Measurements from ENCODE around the gene C2CD2.

C2CD2 gene

DNA sequence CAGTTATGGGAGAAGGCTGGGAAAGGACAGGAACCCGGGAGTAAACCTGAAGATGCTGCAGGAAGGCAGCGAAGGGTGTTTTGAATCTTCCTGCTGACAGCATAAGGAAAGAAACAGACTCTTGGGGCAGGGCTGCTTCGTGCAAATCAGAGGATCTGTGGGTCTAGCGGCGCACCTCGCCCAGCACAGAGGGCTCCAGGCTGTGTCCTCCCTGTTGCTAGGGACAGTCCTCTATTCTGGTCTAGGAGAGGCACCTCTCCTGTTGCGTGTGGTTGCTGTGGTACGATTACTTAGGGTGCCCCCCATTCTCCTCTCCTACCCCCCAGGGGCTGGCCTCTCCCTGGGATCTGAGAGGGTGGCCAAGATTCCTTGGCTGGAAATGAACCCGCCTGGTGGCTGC is 11.4 kb downstream of the C2CD2 start:
- no peak overlapping the region for H3K4me2 ChIP-seq (ENCODE audit: low read length)
- H3K36me3 ChIP-seq (ENCODE audit: insufficient read depth, low read length), result peaks cover 17% of the 10 kb centered on the region
- H3K9me3 ChIP-seq (replicated peaks; ENCODE audit: low read length), result no peaks in the 10 kb centered on the region
- H3K9ac ChIP-seq (ENCODE audit: low read depth, low read length), result no peak overlapping the region
- H3K4me1 ChIP-seq (ENCODE audit: control insufficient read depth, insufficient read depth, low read length), result peaks cover 2% of the 10 kb centered on the region
- H3K27me3 ChIP-seq (ENCODE audit: control insufficient read depth, insufficient read depth, low read length), result no peaks in the 10 kb centered on the region
- no peak overlapping the region for H3K4me3 ChIP-seq (ENCODE audit: low read length)

DNA sequence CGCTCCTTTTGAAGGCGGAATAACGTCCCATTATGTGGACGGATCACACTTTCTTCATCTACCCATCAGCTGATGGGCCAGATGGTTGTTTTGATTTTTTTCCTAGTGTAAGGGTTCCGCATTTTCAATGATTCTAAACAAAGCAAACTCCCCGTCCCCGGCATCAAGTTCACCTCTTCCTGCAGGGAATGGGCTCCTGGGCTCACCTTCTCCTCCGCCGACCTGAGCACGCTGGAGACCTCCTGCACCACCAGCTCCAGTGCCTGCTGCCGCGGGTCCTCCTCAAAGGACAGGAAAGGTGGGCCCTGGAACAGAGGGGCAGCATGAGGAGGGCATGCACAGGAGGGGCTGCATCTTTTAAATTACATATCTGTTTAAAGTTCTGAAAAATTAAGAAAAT is 11.9 kb downstream of the C2CD2 start:
- Histone ChIP-seq H3K36me3 (ENCODE audit: insufficient read depth, low read length) (peaks cover 17% of the 10 kb centered on the region), H3K9me3 (replicated peaks; ENCODE audit: low read length) (no peaks in the 10 kb centered on the region), H3K4me3 (ENCODE audit: low read length) (no peak overlapping the region), H3K27me3 (ENCODE audit: control insufficient read depth, insufficient read depth, low read length) (no peaks in the 10 kb centered on the region), H3K4me1 (ENCODE audit: control insufficient read depth, insufficient read depth, low read length) (no peaks in the 10 kb centered on the region), H3K4me2 (ENCODE audit: low read length) (no peak overlapping the region), H3K9ac (ENCODE audit: low read depth, low read length) (no peak overlapping the region)

DNA sequence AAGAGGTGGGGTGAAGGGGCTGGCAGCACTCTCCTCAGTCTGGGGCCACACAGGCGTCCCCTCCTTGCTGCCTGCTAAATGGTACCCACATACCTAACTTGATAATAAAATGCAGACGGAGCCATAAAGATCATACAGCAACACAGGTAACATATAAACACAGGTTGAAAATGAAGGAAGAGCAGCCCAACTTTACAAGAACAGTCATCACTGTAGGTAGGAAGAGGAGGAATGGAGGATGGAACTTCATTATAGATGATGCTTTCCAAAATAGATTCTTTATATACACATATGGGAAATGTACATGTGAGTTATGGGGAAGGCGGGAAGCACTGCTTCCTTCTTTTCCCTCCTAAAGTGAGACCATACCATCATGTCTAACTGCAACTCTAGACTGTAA is 13.4 kb downstream of the C2CD2 start:
- H3K9me3 ChIP-seq (replicated peaks; ENCODE audit: low read length), result no peaks in the 10 kb centered on the region
- H3K9ac ChIP-seq (ENCODE audit: low read depth, low read length), result no peak overlapping the region
- peaks cover 17% of the 10 kb centered on the region for H3K36me3 ChIP-seq (ENCODE audit: insufficient read depth, low read length)

DNA sequence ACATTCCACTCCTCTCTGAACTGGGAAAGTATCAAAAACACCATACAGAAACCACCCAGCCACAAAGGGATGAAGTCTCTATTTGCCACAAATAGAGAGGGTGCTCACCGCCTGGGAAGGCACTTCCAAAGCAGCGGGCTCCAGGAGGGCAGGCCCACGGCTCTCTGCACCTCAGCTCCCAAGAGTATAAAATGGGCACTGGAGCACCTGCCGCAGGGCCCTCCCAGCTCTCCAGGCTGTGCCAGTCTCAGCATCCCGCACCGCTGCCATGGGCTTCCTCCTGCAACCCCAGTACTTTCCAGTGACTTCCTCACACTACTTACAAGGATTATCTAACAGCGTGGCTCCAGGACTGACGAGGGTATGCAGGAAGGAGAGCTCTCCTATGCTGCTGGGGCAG is 14.4 kb downstream of the C2CD2 start:
- Histone ChIP-seq H3K9me3 (replicated peaks; ENCODE audit: low read length) (no peaks in the 10 kb centered on the region), H3K9ac (ENCODE audit: low read depth, low read length) (no peak overlapping the region), H3K4me2 (ENCODE audit: low read length) (no peak overlapping the region), H3K36me3 (ENCODE audit: insufficient read depth, low read length) (peaks cover 17% of the 10 kb centered on the region), H3K4me3 (ENCODE audit: low read length) (no peak overlapping the region), H3K4me1 (ENCODE audit: control insufficient read depth, insufficient read depth, low read length) (peaks cover under 1% of the 10 kb centered on the region), H3K27me3 (ENCODE audit: control insufficient read depth, insufficient read depth, low read length) (no peaks in the 10 kb centered on the region)

More for the DNA sequence above, 13.4 kb downstream of the C2CD2 start:
- H3K4me1 ChIP-seq (ENCODE audit: control insufficient read depth, insufficient read depth, low read length), result no peaks in the 10 kb centered on the region
- H3K4me3 ChIP-seq (ENCODE audit: low read length), result no peak overlapping the region
- H3K27me3 ChIP-seq (ENCODE audit: control insufficient read depth, insufficient read depth, low read length), result no peaks in the 10 kb centered on the region
- H3K4me2 ChIP-seq (ENCODE audit: low read length), result no peak overlapping the region

DNA sequence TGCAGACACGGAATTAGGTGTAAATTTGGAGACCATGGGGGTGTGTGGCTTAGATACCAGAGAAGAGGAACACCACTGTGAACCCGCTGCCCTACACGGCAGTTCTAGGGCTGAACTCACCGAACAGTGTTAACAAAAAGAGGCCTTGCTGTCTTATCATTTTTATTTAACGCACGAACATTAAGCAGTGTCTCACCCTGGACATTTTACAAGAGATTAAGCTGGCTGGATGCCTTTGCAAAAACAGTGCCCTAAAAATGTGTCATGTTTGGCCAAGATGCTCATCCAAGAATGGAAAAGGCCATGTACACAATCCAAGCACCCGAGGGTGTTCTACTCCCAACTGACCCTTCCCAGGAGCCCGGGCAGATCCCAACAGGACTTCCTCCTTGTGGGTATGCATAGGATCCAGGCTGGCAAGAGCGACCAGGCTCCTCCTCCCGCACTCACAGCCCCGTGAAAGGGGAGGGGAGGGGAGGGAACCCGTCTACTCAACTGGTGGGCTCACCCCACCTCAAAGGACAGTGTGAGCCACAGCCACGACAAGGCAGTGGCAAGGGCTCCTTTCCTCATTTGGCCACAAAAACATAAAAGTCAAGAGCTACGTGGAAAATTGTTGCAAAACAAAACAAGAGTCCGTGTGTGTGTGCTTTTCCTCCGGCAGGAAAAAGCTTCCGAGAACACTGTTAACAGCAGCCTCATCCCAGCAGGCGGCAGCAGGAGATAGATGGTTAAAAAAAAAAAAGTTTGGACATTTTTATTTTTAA is 20.3 kb downstream of the C2CD2 start:
- H3K4me1 ChIP-seq (ENCODE audit: control insufficient read depth, insufficient read depth, low read length), result peaks cover 35% of the 10 kb centered on the region
- H3K36me3 ChIP-seq (ENCODE audit: insufficient read depth, low read length), result peaks cover 2% of the 10 kb centered on the region
- H3K4me2 ChIP-seq (ENCODE audit: low read length), result peak overlapping the region; percentile 67
- no peaks in the 10 kb centered on the region for H3K9me3 ChIP-seq (replicated peaks; ENCODE audit: low read length)
- H3K27me3 ChIP-seq (ENCODE audit: control insufficient read depth, insufficient read depth, low read length), result no peaks in the 10 kb centered on the region
- H3K9ac ChIP-seq (ENCODE audit: low read depth, low read length), result peak overlapping the region; percentile 54
- peak overlapping the region; percentile 57 for H3K4me3 ChIP-seq (ENCODE audit: low read length)

DNA sequence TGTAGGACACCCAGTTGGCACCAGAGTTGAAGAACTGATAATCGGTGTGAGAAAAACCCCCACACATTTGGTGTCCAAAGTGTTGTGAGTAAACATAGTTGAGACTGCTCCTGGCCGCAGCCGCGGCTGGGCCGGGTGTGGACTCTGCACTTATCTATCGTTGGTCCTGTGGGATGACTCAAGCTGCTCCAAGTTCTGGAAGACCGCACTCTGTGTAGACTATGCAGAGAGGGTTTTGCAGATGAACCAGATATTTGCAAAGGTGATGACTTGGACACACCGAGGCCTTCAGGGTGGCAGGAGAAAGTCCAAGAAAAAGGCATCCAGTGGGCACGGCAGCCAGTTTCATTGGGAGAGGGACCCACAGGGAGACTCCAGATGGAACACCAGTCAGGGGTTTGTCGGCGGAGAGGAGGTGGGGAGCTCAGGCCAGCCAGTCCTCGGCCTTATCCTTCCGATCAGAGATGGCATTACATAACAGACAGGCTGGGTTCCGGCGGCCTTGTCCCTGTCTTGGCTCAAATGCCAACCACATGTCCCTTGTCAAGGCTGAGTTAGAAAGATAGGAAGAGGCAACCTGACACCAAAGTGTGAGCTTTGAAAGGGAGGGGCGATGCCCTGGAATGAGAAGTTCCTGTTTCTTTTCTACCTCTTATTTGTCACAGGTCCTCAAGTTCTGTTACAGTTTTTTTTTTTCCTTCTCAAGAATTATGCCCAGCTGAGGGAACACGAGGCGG is 21.1 kb downstream of the C2CD2 start:
- Histone ChIP-seq H3K4me2 (ENCODE audit: low read length) (peak overlapping the region; percentile 67), H3K4me1 (ENCODE audit: control insufficient read depth, insufficient read depth, low read length) (peaks cover 35% of the 10 kb centered on the region), H3K4me3 (ENCODE audit: low read length) (peak overlapping the region; percentile 57), H3K27me3 (ENCODE audit: control insufficient read depth, insufficient read depth, low read length) (no peaks in the 10 kb centered on the region), H3K36me3 (ENCODE audit: insufficient read depth, low read length) (peaks cover 2% of the 10 kb centered on the region), H3K9ac (ENCODE audit: low read depth, low read length) (peak overlapping the region; percentile 54), H3K9me3 (replicated peaks; ENCODE audit: low read length) (no peaks in the 10 kb centered on the region)

DNA sequence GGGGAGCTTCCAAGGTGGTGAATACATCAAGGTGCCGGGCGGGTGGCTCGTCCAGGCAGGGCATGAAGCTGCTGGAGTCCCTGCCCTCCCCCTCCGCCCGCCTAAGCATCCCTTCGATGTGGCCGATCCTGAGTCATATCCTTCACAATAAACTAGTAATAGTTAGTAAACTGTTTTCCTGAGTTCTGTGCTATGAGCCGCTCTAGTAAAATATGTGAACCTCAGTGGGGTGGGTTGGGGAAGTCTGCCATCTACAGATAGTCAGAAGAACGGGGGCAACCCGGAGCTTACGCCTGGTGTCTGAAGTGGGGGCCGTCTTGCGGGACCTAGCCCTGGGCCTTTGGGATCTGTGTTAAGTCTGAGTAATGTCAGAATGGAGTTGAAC is 21.6 kb downstream of the C2CD2 start:
- peaks cover 35% of the 10 kb centered on the region for H3K4me1 ChIP-seq (ENCODE audit: control insufficient read depth, insufficient read depth, low read length)
- no peaks in the 10 kb centered on the region for H3K9me3 ChIP-seq (replicated peaks; ENCODE audit: low read length)
- H3K4me2 ChIP-seq (ENCODE audit: low read length), result peak overlapping the region; percentile 67
- peak overlapping the region; percentile 7 for H3K4me3 ChIP-seq (ENCODE audit: low read length)
- H3K9ac ChIP-seq (ENCODE audit: low read depth, low read length), result peak overlapping the region; percentile 54
- no peaks in the 10 kb centered on the region for H3K36me3 ChIP-seq (ENCODE audit: insufficient read depth, low read length)
- H3K27me3 ChIP-seq (ENCODE audit: control insufficient read depth, insufficient read depth, low read length), result no peaks in the 10 kb centered on the region

DNA sequence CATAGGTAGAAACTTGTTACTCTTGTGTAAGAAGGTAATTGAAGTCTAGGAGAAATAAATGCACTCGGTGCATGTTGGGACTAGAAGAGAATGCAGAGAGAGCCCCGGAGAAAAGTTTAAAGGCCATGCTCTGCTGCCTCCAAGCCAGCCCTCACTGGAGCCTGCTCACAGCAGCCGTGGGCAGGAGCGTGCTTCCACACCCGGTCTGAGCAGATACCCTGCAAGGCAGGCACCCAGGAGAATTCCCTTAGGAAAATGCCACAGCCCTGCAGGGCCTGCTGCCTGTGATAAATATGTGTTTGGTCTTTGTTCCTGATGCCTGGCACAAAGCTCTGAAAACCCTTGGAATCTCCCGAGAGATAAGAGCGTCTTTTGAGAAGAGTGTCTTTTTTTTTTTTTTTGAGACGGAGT is 22.8 kb downstream of the C2CD2 start:
- H3K36me3 ChIP-seq (ENCODE audit: insufficient read depth, low read length), result no peaks in the 10 kb centered on the region
- H3K27me3 ChIP-seq (ENCODE audit: control insufficient read depth, insufficient read depth, low read length), result no peaks in the 10 kb centered on the region
- peaks cover 46% of the 10 kb centered on the region for H3K4me1 ChIP-seq (ENCODE audit: control insufficient read depth, insufficient read depth, low read length)
- H3K4me2 ChIP-seq (ENCODE audit: low read length), result no peak overlapping the region
- H3K4me3 ChIP-seq (ENCODE audit: low read length), result no peak overlapping the region
- H3K9ac ChIP-seq (ENCODE audit: low read depth, low read length), result no peak overlapping the region
- no peaks in the 10 kb centered on the region for H3K9me3 ChIP-seq (replicated peaks; ENCODE audit: low read length)

DNA sequence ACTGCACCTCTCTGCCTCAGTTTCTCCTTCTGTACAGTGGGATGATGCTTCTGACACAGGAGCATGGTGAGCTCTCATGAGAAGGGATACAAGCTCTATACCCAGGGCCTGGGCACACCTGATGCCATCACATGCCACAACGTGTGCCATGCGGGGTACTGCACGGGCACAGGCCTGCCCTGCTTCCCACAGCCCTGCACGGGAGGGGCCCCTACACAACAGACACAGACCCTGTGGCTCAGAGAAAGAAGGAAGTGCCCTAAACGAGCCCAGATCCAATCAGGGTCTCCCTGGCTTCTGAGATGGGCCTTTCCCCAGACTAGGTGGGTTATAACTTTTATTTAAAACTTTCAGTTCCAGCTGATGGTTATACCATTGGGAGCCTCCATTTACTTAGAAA is 24.6 kb downstream of the C2CD2 start:
- Histone ChIP-seq H3K27me3 (ENCODE audit: control insufficient read depth, insufficient read depth, low read length) (no peaks in the 10 kb centered on the region), H3K4me2 (ENCODE audit: low read length) (no peak overlapping the region), H3K9me3 (replicated peaks; ENCODE audit: low read length) (no peaks in the 10 kb centered on the region), H3K9ac (ENCODE audit: low read depth, low read length) (no peak overlapping the region), H3K4me3 (ENCODE audit: low read length) (no peak overlapping the region), H3K4me1 (ENCODE audit: control insufficient read depth, insufficient read depth, low read length) (peaks cover 63% of the 10 kb centered on the region), H3K36me3 (ENCODE audit: insufficient read depth, low read length) (no peaks in the 10 kb centered on the region)

DNA sequence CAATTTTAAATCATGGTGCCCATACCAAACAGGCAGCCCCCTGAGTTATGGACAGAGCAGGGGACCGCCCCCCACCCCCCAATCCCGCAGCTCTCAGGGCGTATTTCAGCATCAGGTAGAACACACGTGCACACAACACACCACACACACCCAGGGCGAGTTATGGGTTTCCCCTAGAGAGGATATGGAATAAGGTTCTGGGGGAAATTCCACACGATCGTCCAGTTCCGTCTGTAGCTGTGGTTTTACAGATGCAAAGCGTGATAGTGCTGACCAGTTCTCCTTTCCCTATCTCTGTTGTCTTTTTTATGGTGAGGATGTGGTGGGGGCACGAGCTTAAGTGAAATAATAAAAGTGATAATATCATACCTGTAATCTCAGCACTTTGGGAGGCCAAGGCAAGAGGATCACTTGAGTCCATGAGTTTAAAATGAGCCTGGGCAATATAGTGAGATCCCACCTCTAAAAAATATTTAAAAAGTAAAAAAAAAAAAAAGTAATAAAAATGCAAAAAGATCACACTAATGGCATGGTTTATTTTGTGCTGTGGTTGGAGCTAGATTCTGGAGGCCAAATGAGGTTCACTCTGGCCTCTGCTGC is 25.1 kb downstream of the C2CD2 start:
- no peaks in the 10 kb centered on the region for H3K9me3 ChIP-seq (replicated peaks; ENCODE audit: low read length)

DNA sequence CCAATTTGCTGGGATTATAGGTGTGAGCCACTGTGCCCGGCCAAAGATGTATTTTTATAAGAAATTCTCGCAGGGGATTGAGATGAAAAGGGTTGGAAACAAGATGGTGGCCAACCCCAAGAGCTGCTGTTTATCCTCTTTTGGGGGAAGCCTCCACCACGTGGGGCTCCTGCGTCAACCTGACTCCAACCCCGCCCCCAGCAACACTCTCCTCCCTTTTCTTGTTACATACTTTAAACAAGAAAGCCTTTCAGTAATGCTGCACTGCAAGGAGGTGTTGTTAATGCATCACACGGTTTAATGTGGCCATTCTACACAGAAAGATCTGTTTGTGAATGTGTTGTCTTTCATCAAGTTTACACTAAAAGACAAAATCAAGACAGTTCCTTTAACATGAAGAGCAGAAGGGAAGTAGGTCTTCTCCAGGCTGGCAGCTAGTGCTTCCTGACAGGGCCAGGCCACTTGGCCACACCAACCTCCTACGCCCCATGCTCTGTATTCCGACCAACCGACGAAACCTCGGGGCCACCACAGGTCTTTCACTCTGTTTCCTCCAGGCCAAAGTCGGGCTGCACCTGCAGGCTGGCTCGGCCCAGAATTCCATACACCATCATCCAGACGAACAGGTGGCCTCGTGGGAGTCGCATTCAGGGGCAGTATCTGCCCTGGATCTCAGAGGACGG is 25.9 kb downstream of the C2CD2 start:
- no peak overlapping the region for H3K9ac ChIP-seq (ENCODE audit: low read depth, low read length)

More for the DNA sequence above, 25.1 kb downstream of the C2CD2 start:
- Histone ChIP-seq H3K4me3 (ENCODE audit: low read length) (no peak overlapping the region), H3K9ac (ENCODE audit: low read depth, low read length) (no peak overlapping the region), H3K4me2 (ENCODE audit: low read length) (no peak overlapping the region), H3K4me1 (ENCODE audit: control insufficient read depth, insufficient read depth, low read length) (peaks cover 62% of the 10 kb centered on the region), H3K36me3 (ENCODE audit: insufficient read depth, low read length) (no peaks in the 10 kb centered on the region), H3K27me3 (ENCODE audit: control insufficient read depth, insufficient read depth, low read length) (no peaks in the 10 kb centered on the region)

More for the DNA sequence above, 25.9 kb downstream of the C2CD2 start:
- Histone ChIP-seq H3K36me3 (ENCODE audit: insufficient read depth, low read length) (no peaks in the 10 kb centered on the region), H3K9me3 (replicated peaks; ENCODE audit: low read length) (no peaks in the 10 kb centered on the region), H3K27me3 (ENCODE audit: control insufficient read depth, insufficient read depth, low read length) (no peaks in the 10 kb centered on the region), H3K4me1 (ENCODE audit: control insufficient read depth, insufficient read depth, low read length) (peaks cover 62% of the 10 kb centered on the region), H3K4me2 (ENCODE audit: low read length) (no peak overlapping the region), H3K4me3 (ENCODE audit: low read length) (no peak overlapping the region)
